Renal cortical epithelial cell (primary cell): ENCODE measurements around the gene NDUFS8. TPM values are rescaled to one million over a fixed set of nuclear protein-coding genes. Genes with fewer than 3 reads are reported as not detected.

Source experiments
- DNase-seq: peaks from one replicate; pipeline ENCODE4 v3.0.0-alpha.2; 2011; ENCODE audit warnings: low read depth
- total RNA-seq: library from RNA; depleted of rRNA; stranded (reverse); fragments of >200 nt; gene quantifications from 2 replicates; pipeline ENCODE4 v1.2.3, GENCODE V29; 2014

The NDUFS8 gene
- total RNA-seq, 1 donor from 2014 or later, result 106 TPM

GRCh38 chr11:68036141-68036716, 5.7 kb downstream of the NDUFS8 start:
- DNase-seq, result no peak

- no peak for DNase-seq
These were observed 6.3 kb downstream of the NDUFS8 start for GRCh38 chr11:68036717-68037239.

GRCh38 chr11:68037411-68038225, 7.1 kb downstream of the NDUFS8 start:
- no peak for DNase-seq

GRCh38 chr11:68038226-68038717, 7.8 kb downstream of the NDUFS8 start:
- no peak for DNase-seq

- DNase-seq, result peak; percentile 60
These were observed 8.4 kb downstream of the NDUFS8 start, which contains the start of gene TCIRG1 for GRCh38 chr11:68038718-68039525. Gene TCIRG1 (plus strand): TSS chr11:68039025. CDS start chr11:68041272, 2,247 bp downstream.

- DNase-seq, result no peak
These were observed 9.1 kb downstream of the NDUFS8 start for GRCh38 chr11:68039526-68040086.

- no peak for DNase-seq
These were observed 9.8 kb downstream of the NDUFS8 start for GRCh38 chr11:68040101-68040956.

- DNase-seq, result no peak
These were observed 10.6 kb downstream of the NDUFS8 start for GRCh38 chr11:68040957-68041591.

- no peak for DNase-seq
These were observed 11.2 kb downstream of the NDUFS8 start for GRCh38 chr11:68041617-68042218.

- no peak for DNase-seq
These were observed 11.9 kb downstream of the NDUFS8 start for GRCh38 chr11:68042219-68043028.

GRCh38 chr11:68043029-68043348, 12.5 kb downstream of the NDUFS8 start:
- no peak for DNase-seq

- DNase-seq, result no peak
These were observed 13.1 kb downstream of the NDUFS8 start for GRCh38 chr11:68043349-68044144.

- DNase-seq, result no peak
These were observed 13.8 kb downstream of the NDUFS8 start for GRCh38 chr11:68044145-68044813.

GRCh38 chr11:68044898-68045351, 14.4 kb downstream of the NDUFS8 start:
- no peak for DNase-seq

GRCh38 chr11:68047437-68048290, 17.2 kb downstream of the NDUFS8 start:
- no peak for DNase-seq

GRCh38 chr11:68048681-68049508, 18.4 kb downstream of the NDUFS8 start:
- DNase-seq, result no peak
